MM.1S (cell line): Measurements from ENCODE around the gene DCTN1.

Source experiments
- EZH2 ChIP-seq: fragments of 300-600 bp; sonication (generic); optimal IDR thresholded peaks from 2 replicates; pipeline ENCODE3; 2017; ENCODE audit warnings: low read depth, mild to moderate bottlenecking, antibody characterized with exemption, low read length, mixed read lengths
- EZH2phosphoT487 ChIP-seq: fragments of 300-600 bp; sonication (generic); IDR thresholded peaks from 2 replicates; pipeline ENCODE4 v1.6.1; 2018; ENCODE audit warnings: antibody characterized with exemption, low read length
- TF ChIP-seq, protein P1 (sequence below): fragments of 300-600 bp; sonication (generic); IDR thresholded peaks from 2 replicates; pipeline ENCODE4 v1.5.1; 2016; ENCODE audit warnings: antibody characterized with exemption, low read length, mixed read lengths

DNA sequence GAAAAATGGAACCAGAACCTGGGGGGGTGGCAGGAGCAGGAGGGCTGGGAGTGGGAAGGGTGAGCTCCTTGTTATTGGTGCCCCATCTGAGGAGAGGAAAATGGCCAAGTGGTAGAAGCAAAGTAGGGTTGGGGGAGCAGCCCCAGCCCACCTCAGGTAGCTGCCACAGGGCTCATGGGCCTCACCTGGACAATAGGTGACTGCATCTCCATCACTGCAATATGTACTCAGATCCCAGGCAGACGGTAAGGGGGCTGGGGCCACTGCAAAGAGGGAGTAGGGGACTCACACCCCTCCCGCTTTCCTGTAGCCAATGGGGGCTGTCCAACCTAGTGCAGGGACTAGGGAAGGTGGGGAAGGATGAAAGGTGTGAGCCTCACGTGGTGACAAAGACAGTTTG is 37.1 kb upstream of the DCTN1 start:
- TF ChIP-seq, protein P1, sequence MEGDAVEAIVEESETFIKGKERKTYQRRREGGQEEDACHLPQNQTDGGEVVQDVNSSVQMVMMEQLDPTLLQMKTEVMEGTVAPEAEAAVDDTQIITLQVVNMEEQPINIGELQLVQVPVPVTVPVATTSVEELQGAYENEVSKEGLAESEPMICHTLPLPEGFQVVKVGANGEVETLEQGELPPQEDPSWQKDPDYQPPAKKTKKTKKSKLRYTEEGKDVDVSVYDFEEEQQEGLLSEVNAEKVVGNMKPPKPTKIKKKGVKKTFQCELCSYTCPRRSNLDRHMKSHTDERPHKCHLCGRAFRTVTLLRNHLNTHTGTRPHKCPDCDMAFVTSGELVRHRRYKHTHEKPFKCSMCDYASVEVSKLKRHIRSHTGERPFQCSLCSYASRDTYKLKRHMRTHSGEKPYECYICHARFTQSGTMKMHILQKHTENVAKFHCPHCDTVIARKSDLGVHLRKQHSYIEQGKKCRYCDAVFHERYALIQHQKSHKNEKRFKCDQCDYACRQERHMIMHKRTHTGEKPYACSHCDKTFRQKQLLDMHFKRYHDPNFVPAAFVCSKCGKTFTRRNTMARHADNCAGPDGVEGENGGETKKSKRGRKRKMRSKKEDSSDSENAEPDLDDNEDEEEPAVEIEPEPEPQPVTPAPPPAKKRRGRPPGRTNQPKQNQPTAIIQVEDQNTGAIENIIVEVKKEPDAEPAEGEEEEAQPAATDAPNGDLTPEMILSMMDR = no peak
- TF ChIP-seq EZH2phosphoT487 = no peak
- TF ChIP-seq EZH2 = no peak
